Gastroesophageal sphincter (tissue), 4 donors: Measurements from ENCODE around the gene TNRC6B. TPM values are rescaled to one million over a fixed set of nuclear protein-coding genes. Genes with fewer than 3 reads are reported as not detected.

Experiments
- ATAC-seq: fragments of 150-250 bp; one replicate; pipeline ENCODE4 v1.9.1; 2016; ENCODE audit warnings: mild to moderate bottlenecking, moderate library complexity
- H3K27ac ChIP-seq, 4 donors: fragments of 200-600 bp; sonication (generic) in 3 of 4; 1 replicate in 3 of 4; 2 replicates in 1 of 4; pipeline ENCODE4 v1.5.1; 2016 to 2019
- H3K27me3 ChIP-seq: fragments of 200-600 bp; sonication (generic); one replicate; pipeline ENCODE4 v1.5.1; 2019
- H3K36me3 ChIP-seq, 2 donors: fragments of 200-600 bp; sonication (generic); one replicate each; pipeline ENCODE4 v1.5.1; 2019; ENCODE audit warnings: control low read depth in 1 of 2
- H3K4me1 ChIP-seq, 3 donors: fragments of 200-600 bp; sonication (generic); 1 replicate in 2 of 3; 2 replicates in 1 of 3; pipeline ENCODE4 v1.5.1; 2016 to 2019; ENCODE audit warnings: control low read depth in 2 of 3
- H3K4me3 ChIP-seq, 2 donors: fragments of 200-600 bp; sonication (generic); one replicate each; pipeline ENCODE4 v1.5.1; 2019; ENCODE audit warnings: mild to moderate bottlenecking in 1 of 2, moderate library complexity in 1 of 2
- H3K9me3 ChIP-seq, 3 donors: fragments of 200-600 bp; sonication (generic); one replicate each; pipeline ENCODE4 v1.5.1; 2017 to 2019; ENCODE audit warnings: control low read depth in 2 of 3
- EP300 ChIP-seq: sonication (generic); formaldehyde crosslinking; IDR thresholded peaks from one replicate; pipeline ENCODE4 v1.6.1; 2017; ENCODE audit warnings: antibody characterized with exemption, mild to moderate bottlenecking
- POLR2A ChIP-seq, 2 donors: fragments of 450-650 bp; IDR thresholded peaks; one replicate each; pipeline ENCODE4 v1.6.1; 2017; ENCODE audit warnings: antibody characterized with exemption in 2 of 2, mild to moderate bottlenecking in 2 of 2, moderate library complexity in 1 of 2
- POLR2AphosphoS5 ChIP-seq: sonication (generic); formaldehyde crosslinking; IDR thresholded peaks from one replicate; pipeline ENCODE4 v1.6.1; 2017; ENCODE audit warnings: antibody characterized with exemption
- WGBS, 2 donors: methylation state at CpG; one replicate each; pipeline ENCODE4 v1.1.5; 2018; ENCODE audit warnings: low coverage in 1 of 2; 5-methylcytosine and 5-hydroxymethylcytosine counted together
- total RNA-seq, 4 donors: library from RNA; depleted of rRNA; stranded (reverse); fragments of >200 nt; gene quantifications; one replicate each; pipeline ENCODE4 v1.1.0, GENCODE V29; 2016
- TF ChIP-seq, protein P1 (sequence below), 4 experiments: fragments of 200-600 bp in 2 of 4; fragments of 450-650 bp in 2 of 4; sonication (generic) in 1 of 4; IDR thresholded peaks; one replicate each; pipeline ENCODE4 v1.5.1; 2017 to 2019; ENCODE audit warnings: antibody characterized with exemption in 4 of 4, mild to moderate bottlenecking in 2 of 4, moderate library complexity in 2 of 4

The TNRC6B gene
- total RNA-seq, 4 donors from 2014 or later: 32.4 to 71.2 (median 60.7) TPM

GRCh38 chr22:40258017-40258416, 80.3 kb downstream of the TNRC6B start:
- Histone ChIP-seq H3K4me1 (peaks cover 0 to 62% (median 11%) of the 10 kb centered on the region in 3 donors), H3K9me3 (no peaks in the 10 kb centered on the region), H3K4me3 (no peak overlapping the region), H3K36me3 (peaks cover 0 to 15% of the 10 kb centered on the region in 2 donors), H3K27ac (peak overlapping the region in 3 of 4 donors; percentile 65 to 69 (median 68)), H3K27me3 (no peaks in the 10 kb centered on the region)
- WGBS, 2 donors: 50 to 71% methylated on average over 1 of the region's 1 CpG
- no peak for ATAC-seq
- TF ChIP-seq, protein P1, sequence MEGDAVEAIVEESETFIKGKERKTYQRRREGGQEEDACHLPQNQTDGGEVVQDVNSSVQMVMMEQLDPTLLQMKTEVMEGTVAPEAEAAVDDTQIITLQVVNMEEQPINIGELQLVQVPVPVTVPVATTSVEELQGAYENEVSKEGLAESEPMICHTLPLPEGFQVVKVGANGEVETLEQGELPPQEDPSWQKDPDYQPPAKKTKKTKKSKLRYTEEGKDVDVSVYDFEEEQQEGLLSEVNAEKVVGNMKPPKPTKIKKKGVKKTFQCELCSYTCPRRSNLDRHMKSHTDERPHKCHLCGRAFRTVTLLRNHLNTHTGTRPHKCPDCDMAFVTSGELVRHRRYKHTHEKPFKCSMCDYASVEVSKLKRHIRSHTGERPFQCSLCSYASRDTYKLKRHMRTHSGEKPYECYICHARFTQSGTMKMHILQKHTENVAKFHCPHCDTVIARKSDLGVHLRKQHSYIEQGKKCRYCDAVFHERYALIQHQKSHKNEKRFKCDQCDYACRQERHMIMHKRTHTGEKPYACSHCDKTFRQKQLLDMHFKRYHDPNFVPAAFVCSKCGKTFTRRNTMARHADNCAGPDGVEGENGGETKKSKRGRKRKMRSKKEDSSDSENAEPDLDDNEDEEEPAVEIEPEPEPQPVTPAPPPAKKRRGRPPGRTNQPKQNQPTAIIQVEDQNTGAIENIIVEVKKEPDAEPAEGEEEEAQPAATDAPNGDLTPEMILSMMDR (IDR thresholded peaks at IDR 0.05): no peak
- TF ChIP-seq EP300: no peak
- TF ChIP-seq POLR2AphosphoS5: no peak
- TF ChIP-seq POLR2A (IDR thresholded peaks at IDR 0.05): no peak

DNA sequence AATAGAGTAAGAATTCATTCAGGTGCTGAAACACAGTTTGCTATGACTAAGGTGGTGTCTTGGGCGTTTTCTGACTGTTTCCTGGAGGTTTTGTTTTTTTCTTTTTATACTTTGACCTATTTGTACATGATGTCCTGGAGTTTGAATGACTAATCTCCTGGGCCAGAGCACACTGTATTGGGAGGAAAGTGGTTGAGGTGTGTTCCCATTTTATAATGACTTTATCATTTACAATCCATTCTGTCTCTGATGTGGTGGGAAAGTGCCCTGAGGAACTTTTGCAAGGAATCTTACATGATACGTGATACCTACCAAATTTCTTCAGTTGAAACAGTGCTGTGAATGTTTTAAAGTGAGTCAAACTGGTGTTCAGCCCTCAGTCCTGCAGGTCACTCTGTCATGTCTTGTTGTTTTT, 80.8 kb downstream of the TNRC6B start:
- TF ChIP-seq POLR2A (IDR thresholded peaks at IDR 0.05) (no peak), POLR2AphosphoS5 (peak; percentile 45), EP300 (no peak)
- H3K27ac ChIP-seq: peak overlapping the region; percentile 23 to 69 (median 66)
- H3K36me3 ChIP-seq: peaks cover 0 to 19% of the 10 kb centered on the region in 2 donors
- H3K27me3 ChIP-seq: no peaks in the 10 kb centered on the region
- 20 to 36% methylated on average over 2 of the region's 2 CpGs for WGBS, 2 donors
- ATAC-seq: peak; percentile 88
- H3K4me3 ChIP-seq: no peak overlapping the region
- peaks cover 0 to 67% (median 11%) of the 10 kb centered on the region in 3 donors for H3K4me1 ChIP-seq
- H3K9me3 ChIP-seq: no peaks in the 10 kb centered on the region

DNA sequence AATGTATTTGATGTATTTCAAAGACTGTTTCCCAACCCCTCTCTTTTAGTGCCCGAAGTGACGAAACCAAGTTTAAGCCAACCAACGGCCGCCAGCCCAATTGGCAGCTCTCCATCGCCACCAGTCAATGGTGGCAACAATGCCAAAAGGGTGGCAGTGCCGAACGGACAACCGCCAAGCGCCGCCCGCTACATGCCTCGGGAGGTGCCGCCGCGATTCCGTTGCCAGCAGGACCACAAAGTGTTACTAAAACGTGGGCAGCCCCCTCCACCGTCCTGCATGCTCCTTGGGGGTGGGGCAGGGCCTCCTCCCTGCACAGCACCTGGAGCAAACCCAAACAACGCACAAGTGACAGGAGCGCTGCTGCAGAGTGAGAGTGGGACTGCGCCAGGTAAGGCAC, 84.1 kb downstream of the TNRC6B start:
- Histone ChIP-seq H3K4me3 (no peak overlapping the region), H3K27ac (no peak overlapping the region), H3K27me3 (no peaks in the 10 kb centered on the region), H3K4me1 (peaks cover 0 to 53% (median 11%) of the 10 kb centered on the region in 3 donors), H3K36me3 (peaks cover 0 to 51% of the 10 kb centered on the region in 2 donors), H3K9me3 (no peaks in the 10 kb centered on the region)
- 88 to 91% methylated on average over 7 of the region's 21 CpGs for WGBS, 2 donors
- TF ChIP-seq EP300 (no peak), POLR2AphosphoS5 (no peak), POLR2A (IDR thresholded peaks at IDR 0.05) (no peak)
- TF ChIP-seq, protein P1 (IDR thresholded peaks at IDR 0.05): no peak
- no peak for ATAC-seq

DNA sequence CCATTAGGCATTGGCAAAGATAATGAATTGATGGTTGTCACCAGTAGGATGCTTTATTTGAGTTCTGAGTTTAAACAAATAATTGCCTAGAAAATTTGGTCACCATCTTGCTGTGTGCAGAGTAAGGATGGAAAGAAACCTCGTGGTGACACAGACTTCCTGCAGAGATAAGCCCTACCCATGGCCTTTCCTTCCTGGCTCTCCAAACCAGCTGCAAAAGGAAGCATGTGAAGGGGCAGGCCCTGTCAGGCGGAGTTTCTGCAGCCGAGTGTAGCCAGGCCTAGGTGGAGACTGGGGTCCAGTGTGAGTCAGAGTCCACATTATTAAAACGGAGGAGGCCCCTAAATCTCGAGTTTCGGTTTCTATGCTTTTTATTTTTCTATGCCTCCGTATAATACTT, 85.5 kb downstream of the TNRC6B start:
- H3K27ac ChIP-seq: peak overlapping the region in 1 of 4 donors; percentile 8
- TF ChIP-seq EP300: no peak
- TF ChIP-seq, protein P1 (IDR thresholded peaks at IDR 0.05): no peak
- TF ChIP-seq POLR2A (IDR thresholded peaks at IDR 0.05): no peak
- TF ChIP-seq POLR2AphosphoS5: no peak
- no peaks in the 10 kb centered on the region for H3K9me3 ChIP-seq
- H3K36me3 ChIP-seq: peaks cover 0 to 61% of the 10 kb centered on the region in 2 donors
- no peak overlapping the region for H3K4me3 ChIP-seq
- 64 to 67% methylated on average over 7 of the region's 7 CpGs for WGBS, 2 donors
- H3K4me1 ChIP-seq: peaks cover 0 to 41% (median 7%) of the 10 kb centered on the region in 3 donors
- H3K27me3 ChIP-seq: no peaks in the 10 kb centered on the region
- ATAC-seq: no peak

DNA sequence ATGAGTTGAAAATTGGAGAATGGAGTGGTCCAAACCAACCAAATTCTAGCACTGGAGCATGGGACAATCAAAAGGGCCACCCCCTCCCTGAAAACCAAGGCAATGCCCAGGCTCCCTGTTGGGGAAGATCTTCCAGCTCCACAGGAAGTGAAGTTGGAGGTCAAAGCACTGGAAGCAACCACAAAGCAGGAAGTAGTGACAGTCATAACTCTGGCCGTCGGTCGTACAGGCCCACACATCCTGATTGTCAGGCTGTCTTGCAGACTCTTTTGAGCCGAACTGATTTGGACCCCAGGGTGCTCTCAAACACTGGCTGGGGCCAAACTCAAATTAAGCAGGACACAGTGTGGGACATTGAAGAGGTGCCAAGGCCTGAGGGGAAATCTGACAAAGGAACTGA, 88.1 kb downstream of the TNRC6B start:
- H3K27me3 ChIP-seq: no peaks in the 10 kb centered on the region
- H3K4me3 ChIP-seq: no peak overlapping the region
- no peak overlapping the region for H3K27ac ChIP-seq
- ATAC-seq: no peak
- no peaks in the 10 kb centered on the region for H3K9me3 ChIP-seq
- H3K36me3 ChIP-seq: peaks cover 0 to 53% of the 10 kb centered on the region in 2 donors
- WGBS, 2 donors: 70% methylated on average over 4 of the region's 4 CpGs; no CpG with 5 or more reads in 1 of the 2 donors
- TF ChIP-seq EP300 (no peak), POLR2A (IDR thresholded peaks at IDR 0.05) (no peak), POLR2AphosphoS5 (no peak)
- TF ChIP-seq, protein P1 (IDR thresholded peaks at IDR 0.05): no peak
- peaks cover 0 to 30% (median 0%) of the 10 kb centered on the region in 3 donors for H3K4me1 ChIP-seq
